WI38 (cell line): Measurements from ENCODE around the gene STARD6.
"Not testable (repeated sequence)": the region's sequence is repeated elsewhere in the genome, so short reads cannot be mapped to it uniquely, and the experiment has no call there.

Experiments used
- H3K4me3 ChIP-seq: 2 replicates; pipeline ENCODE4 v1.5.1; 2011; ENCODE audit warnings: low read depth, mild to moderate bottlenecking, control low read depth, low read length
- TF ChIP-seq, protein P1 (sequence below): IDR thresholded peaks from 2 replicates; pipeline ENCODE4 v1.5.1; 2012; ENCODE audit warnings: low read depth, mild to moderate bottlenecking, control low read depth, low read length

The STARD6 gene

DNA sequence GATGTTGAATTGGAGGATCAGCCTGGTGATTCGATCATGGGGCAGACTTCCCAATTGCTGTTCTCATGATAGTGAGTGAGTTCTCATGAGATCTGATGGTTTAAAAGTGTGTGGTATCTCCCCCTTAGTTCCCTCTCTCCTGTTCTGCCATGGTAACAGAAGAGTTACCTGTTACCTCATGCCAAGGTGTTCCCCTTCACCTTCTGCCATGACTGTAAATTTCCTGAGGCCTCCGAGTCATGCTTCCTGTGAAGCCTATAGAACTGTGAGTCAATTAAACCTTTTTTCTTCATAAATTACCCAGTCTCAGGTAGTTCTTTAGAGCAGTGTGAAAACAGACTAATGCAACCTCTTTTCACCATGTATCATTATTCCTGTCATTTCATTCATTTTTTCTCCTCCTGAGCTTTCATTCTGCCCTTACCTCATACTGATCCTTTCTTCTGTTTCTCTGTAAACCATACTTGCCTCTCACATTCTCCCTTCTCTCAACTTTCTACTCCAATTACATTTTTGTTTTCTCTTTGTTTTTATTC is 22.0 kb downstream of the STARD6 start:
- TF ChIP-seq, protein P1, sequence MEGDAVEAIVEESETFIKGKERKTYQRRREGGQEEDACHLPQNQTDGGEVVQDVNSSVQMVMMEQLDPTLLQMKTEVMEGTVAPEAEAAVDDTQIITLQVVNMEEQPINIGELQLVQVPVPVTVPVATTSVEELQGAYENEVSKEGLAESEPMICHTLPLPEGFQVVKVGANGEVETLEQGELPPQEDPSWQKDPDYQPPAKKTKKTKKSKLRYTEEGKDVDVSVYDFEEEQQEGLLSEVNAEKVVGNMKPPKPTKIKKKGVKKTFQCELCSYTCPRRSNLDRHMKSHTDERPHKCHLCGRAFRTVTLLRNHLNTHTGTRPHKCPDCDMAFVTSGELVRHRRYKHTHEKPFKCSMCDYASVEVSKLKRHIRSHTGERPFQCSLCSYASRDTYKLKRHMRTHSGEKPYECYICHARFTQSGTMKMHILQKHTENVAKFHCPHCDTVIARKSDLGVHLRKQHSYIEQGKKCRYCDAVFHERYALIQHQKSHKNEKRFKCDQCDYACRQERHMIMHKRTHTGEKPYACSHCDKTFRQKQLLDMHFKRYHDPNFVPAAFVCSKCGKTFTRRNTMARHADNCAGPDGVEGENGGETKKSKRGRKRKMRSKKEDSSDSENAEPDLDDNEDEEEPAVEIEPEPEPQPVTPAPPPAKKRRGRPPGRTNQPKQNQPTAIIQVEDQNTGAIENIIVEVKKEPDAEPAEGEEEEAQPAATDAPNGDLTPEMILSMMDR: no peak
- H3K4me3 ChIP-seq: no peak overlapping the region

DNA sequence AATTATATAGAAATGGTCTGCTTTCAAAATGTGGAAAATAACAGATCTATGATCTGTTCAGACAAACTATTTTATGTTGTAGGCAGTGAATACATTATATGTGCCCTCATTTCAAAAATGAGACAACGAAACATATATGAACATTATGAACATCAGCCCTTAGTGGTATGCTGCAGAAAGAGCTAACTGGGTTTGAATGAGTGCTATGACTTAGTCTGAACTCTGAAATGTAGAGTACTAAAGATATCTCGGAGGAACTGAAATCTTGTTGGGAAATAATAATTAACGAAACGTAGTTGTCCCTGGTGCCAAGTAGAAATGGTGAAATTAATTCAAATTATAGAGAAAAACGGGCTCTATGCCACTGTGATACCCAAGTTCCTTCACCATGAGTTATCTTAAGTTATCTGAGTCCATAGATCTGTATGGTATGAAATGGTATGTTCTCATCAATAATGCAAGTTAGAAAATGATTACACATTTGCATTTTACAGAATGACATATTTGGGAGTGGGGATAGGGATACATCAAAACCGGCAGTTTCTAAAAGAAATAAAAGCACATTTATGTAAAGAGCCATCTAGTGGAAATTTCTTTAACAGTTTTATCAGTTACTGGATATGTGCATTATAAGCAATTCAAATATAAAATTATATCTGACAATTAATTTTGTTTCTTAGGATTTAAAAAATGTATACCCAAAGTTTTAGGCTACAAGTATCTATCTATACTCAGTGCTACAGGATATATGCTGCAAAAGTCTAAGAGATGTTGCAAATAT is 26.7 kb downstream of the STARD6 start:
- no peak overlapping the region for H3K4me3 ChIP-seq
- TF ChIP-seq, protein P1: no peak

DNA sequence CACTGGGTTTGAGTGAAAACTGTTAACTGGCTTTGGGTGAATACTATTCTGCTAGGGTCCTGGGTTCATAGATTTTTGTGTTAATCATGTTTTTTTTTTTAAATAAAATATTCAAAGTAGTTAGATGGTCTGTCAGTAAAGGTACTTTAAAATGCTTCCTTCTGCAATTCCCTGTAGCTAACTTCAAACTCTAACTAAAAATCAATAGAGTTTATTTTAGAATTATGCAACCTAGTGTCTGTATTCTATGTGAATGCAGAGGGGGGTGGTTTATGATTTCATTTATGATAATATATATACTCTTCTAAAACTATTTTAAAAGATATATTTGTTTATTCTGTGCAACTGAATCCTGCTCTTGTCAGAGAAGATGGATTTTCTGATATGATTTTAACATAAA is 27.9 kb downstream of the STARD6 start:
- H3K4me3 ChIP-seq: no peak overlapping the region

DNA sequence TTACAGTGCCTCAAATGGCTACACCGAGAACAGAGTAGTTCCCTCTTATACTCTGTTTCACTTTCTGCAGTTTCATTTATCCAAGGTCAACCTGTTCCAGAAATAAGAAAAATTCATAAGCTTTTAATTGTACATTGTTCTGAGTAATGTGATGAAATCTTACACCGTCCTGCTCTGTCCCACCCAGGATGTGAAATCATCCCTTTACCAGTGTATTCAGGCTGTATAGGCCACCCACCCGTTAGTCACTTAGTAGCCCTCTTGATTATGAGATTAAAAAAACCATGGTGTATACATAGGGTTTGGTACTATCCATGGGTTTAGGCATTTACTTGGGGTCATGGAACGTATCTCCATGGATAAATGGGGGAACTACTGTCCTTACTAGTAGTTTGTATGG is 29.8 kb downstream of the STARD6 start:
- TF ChIP-seq, protein P1: no peak
- no peak overlapping the region for H3K4me3 ChIP-seq

More for the DNA sequence above, 27.9 kb downstream of the STARD6 start:
- TF ChIP-seq, protein P1: no peak

DNA sequence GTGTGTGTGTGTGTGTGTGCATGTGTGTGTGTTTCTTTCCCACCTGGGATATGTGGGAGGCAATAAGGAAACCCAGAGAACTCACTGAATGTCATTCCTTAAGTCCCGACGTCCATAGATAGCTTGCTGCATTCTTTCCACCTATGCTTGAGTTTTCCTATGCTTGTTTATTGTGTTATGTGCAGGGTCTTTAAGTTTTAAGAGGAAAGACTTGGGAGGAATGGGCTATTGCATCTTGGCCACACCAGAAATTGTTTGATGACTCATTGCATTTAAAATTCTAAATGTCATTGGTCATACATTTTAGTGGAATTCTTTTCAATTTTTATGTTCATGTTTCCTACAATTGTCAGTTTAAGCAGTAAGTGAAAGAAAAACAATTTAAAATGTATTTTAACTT is 33.7 kb downstream of the STARD6 start:
- TF ChIP-seq, protein P1: no peak
- H3K4me3 ChIP-seq: no peak overlapping the region

DNA sequence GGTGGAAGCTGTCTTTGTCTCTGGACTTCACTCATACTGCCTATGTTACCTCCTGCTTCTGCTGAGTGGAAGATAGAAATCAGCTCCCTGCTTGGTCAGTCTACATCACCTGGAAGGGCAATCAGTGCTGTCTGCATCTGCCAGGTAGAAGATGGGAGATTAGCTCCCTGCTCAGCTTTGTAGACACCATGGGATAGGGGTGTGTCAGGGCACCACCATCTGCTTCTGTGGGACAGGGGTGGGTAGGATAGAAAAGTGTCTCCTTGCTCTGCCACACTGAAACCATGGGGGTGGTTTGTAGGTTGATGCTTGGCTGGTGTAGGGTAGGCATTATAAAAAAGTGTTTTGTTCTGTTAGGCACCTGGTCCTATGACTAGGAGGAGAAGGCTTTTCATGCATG is 34.1 kb downstream of the STARD6 start:
- H3K4me3 ChIP-seq: no peak overlapping the region
- TF ChIP-seq, protein P1: no peak

DNA sequence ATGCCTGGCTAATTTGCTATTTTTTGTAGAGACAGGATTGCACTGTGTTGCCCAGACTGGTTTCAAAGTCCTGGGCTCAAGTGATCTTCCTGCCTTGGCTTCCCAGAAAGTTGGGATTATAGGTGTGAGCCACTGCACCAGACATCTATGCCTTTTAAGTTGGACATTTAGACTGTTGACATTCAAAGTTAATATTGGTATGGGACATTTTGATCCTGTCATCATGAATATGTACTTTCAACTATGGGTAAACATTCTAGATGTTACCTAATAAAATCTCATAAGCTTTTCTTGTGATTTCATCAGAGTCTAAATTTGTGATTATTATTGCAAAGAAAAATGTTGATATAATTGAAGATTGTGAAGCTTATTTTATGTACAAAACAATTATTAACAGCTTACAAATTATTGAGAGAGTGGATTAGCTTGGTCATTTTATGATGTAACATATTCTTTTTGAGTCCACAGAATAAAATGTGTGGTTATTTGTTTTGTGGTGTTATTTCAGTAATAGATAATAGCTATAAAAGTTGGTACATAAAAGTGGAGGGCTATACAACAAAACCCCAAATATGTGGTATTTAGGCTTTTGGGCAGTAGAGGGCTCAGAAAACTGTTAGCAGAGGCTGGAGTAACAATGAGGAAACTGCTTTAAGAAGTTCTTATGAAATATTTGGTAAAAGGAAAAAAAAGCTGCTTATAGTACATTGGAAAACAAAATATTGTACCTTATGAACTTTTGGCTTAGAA is 41.4 kb downstream of the STARD6 start:
- H3K4me3 ChIP-seq: no peak overlapping the region
- TF ChIP-seq, protein P1: no peak

DNA sequence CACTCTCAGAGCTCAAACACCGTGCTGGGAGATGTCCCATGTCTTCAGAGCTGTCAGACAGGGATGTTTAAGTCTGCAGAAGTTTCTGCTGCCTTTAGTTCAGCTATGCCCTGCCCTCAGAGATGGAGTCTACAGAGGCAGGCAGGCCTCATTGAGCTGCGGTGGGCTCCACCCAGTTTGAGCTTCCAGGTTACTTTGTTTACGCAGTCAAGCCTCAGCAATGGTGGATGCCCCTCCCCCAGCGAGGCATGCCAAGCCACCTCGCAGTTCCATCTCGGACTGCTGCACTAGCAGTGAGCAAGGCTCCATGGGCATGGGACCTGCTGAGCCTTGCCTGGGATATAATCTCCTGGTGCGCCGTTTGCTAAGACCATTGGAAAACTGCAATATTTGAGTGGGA is 48.1 kb downstream of the STARD6 start:
- not testable (repeated sequence) for H3K4me3 ChIP-seq
